Keratinocyte (primary cell): ENCODE measurements around the gene BCAM. TPM values are rescaled to one million over a fixed set of nuclear protein-coding genes. Genes with fewer than 3 reads are reported as not detected.

Source experiments
- DNase-seq: peaks from one replicate; pipeline ENCODE4 v3.0.0-alpha.2; 2011; ENCODE audit warnings: low read depth, missing footprints, low spot score
- FAIRE-seq: peaks from 2 replicates; lab custom pipeline; 2011; peaks lifted over from hg19 to GRCh38; lab: Jason Lieb, UNC
- H2AFZ ChIP-seq: 2 replicates; pipeline ENCODE4 v1.6.0; 2012; ENCODE audit warnings: low read length, control low read depth, inconsistent platforms; ENCODE audit not compliant: control insufficient read depth
- H3K27ac ChIP-seq: 2 replicates; pipeline ENCODE4 v1.5.1; 2011; ENCODE audit warnings: low read length; ENCODE audit not compliant: control insufficient read depth, insufficient read depth
- H3K27me3 ChIP-seq: 3 replicates; pipeline ENCODE4 v1.6.0; 2011; ENCODE audit warnings: low read length; ENCODE audit not compliant: control insufficient read depth, insufficient read depth; ENCODE audit errors: extremely low read depth
- H3K36me3 ChIP-seq, 2 experiments: 2 replicates in 1 of 2; 3 replicates in 1 of 2; pipeline ENCODE4 v1.5.1; 2011; ENCODE audit warnings: low read length in 2 of 2, mild to moderate bottlenecking in 1 of 2; ENCODE audit not compliant: control insufficient read depth in 2 of 2, insufficient read depth in 2 of 2; ENCODE audit errors: extremely low read depth in 1 of 2
- H3K4me1 ChIP-seq: 3 replicates; pipeline ENCODE4 v1.5.1; 2011; ENCODE audit warnings: low read length; ENCODE audit not compliant: control insufficient read depth, insufficient read depth; ENCODE audit errors: extremely low read depth
- H3K4me2 ChIP-seq: 3 replicates; pipeline ENCODE4 v1.6.0; 2011; ENCODE audit warnings: low read depth, low read length; ENCODE audit not compliant: control insufficient read depth, insufficient read depth; ENCODE audit errors: extremely low read depth
- H3K4me3 ChIP-seq, 3 experiments: fragments of 200-600 bp in 1 of 3; sonication (generic) in 1 of 3; 2 replicates in 2 of 3; 3 replicates in 1 of 3; pipeline ENCODE4 v1.5.1; 2011 to 2016; ENCODE audit warnings: low read length in 3 of 3, mild to moderate bottlenecking in 3 of 3, control low read depth in 2 of 3, inconsistent platforms in 1 of 3, low read depth in 1 of 3, mixed read lengths in 1 of 3, mixed run types in 1 of 3, moderate library complexity in 1 of 3; ENCODE audit not compliant: control insufficient read depth in 2 of 3, insufficient read depth in 2 of 3; ENCODE audit errors: extremely low read depth in 1 of 3
- H3K79me2 ChIP-seq: 2 replicates; pipeline ENCODE4 v1.6.0; 2012; ENCODE audit warnings: low read length; ENCODE audit not compliant: control insufficient read depth, insufficient read depth
- H3K9ac ChIP-seq: 3 replicates; pipeline ENCODE4 v1.6.0; 2011; ENCODE audit warnings: low read length; ENCODE audit not compliant: control insufficient read depth, insufficient read depth; ENCODE audit errors: extremely low read depth
- H3K9me1 ChIP-seq: 3 replicates; pipeline ENCODE4 v1.6.0; 2011; ENCODE audit warnings: low read length; ENCODE audit not compliant: control insufficient read depth, insufficient read depth; ENCODE audit errors: extremely low read depth
- H3K9me3 ChIP-seq: 2 replicates; pipeline ENCODE4 v1.5.1; 2012; ENCODE audit warnings: low read depth, low read length; ENCODE audit not compliant: control insufficient read depth
- H4K20me1 ChIP-seq: 3 replicates; pipeline ENCODE4 v1.6.0; 2011; ENCODE audit warnings: low read length; ENCODE audit not compliant: control insufficient read depth, insufficient read depth; ENCODE audit errors: extremely low read depth
- CTCF ChIP-seq, 3 experiments: IDR thresholded peaks in 1 of 3; conservative IDR thresholded peaks in 1 of 3; optimal IDR thresholded peaks in 1 of 3; 2 replicates in 2 of 3; 3 replicates in 1 of 3; pipeline versions ENCODE3 to v1.5.1; 2011; ENCODE audit warnings: low read length in 3 of 3, mild to moderate bottlenecking in 3 of 3, moderate library complexity in 2 of 3, control low read depth in 1 of 3, inconsistent platforms in 1 of 3; ENCODE audit not compliant: insufficient read depth in 2 of 3; ENCODE audit errors: extremely low read depth in 1 of 3
- EZH2 ChIP-seq: IDR thresholded peaks from one replicate; pipeline ENCODE4 v1.6.1; 2012; ENCODE audit warnings: inconsistent platforms, mild to moderate bottlenecking, low read length, moderate library complexity
- dilution Hi-C: fragments of 300-500 bp; cut with MboI; formaldehyde crosslinking; loops from one replicate; pipeline ENCODE4 v1.7.0; 2020; ENCODE audit warnings: low sequenced_read_pairs; ENCODE audit not compliant: extremely low pct_ligation_motif_present
- polyA plus RNA-seq, 5 experiments: library from polyadenylated mRNA; depleted of rRNA in 3 of 5; stranded (reverse) in 3 of 5; stranded (forward) in 1 of 5; unstranded in 1 of 5; fragments of >200 nt; gene quantifications; 1 replicate in 1 of 5; 2 replicates in 3 of 5; 3 replicates in 1 of 5; pipeline versions ENCODE4 v1.2.1 to v1.2.3, GENCODE V29; 2011 to 2012; ENCODE audit warnings: missing spikeins in 2 of 5, low read depth in 1 of 5, low replicate concordance in 1 of 5

BCAM gene
- polyA plus RNA-seq, 1 donor (not counting 4 experiments of a cell fraction or from before 2014, with no cell fraction given): 13.6 TPM

- no peak overlapping the region for H3K9ac ChIP-seq
- peaks cover 3% of the 10 kb centered on the region for H3K4me1 ChIP-seq
- H3K4me2 ChIP-seq: no peak overlapping the region
- no peak for FAIRE-seq
- no peaks in the 10 kb centered on the region for H3K27me3 ChIP-seq
- no peak for DNase-seq
- no peaks in the 10 kb centered on the region for H3K9me3 ChIP-seq
- no peaks in the 10 kb centered on the region for H3K9me1 ChIP-seq
- dilution Hi-C loops: no loop called here
- H3K36me3 ChIP-seq: peaks cover 26 to 45% of the 10 kb centered on the region in 2 experiments
- no peak overlapping the region for H3K4me3 ChIP-seq
- peaks cover 14% of the 10 kb centered on the region for H3K79me2 ChIP-seq
- TF ChIP-seq CTCF (optimal IDR thresholded peaks at IDR 0.05 in 1 of 3, IDR thresholded peaks at IDR 0.05 in 1 of 3, conservative IDR thresholded peaks at IDR 0.05 in 1 of 3; ENCODE audit: extremely low read depth in 1 of 3, insufficient read depth in 2 of 3, low read length in 3 of 3) (no peak), EZH2 (no peak)
- no peak overlapping the region for H3K27ac ChIP-seq
- peaks cover 5% of the 10 kb centered on the region for H4K20me1 ChIP-seq
- H2AFZ ChIP-seq: no peak overlapping the region
Observed at GRCh38 chr19:44785993-44786392, 22.9 kb upstream of the BCAM start.

GRCh38 chr19:44788971-44789370 lies 19.9 kb upstream of the BCAM start:
- no peak overlapping the region for H2AFZ ChIP-seq
- peaks cover 34 to 41% of the 10 kb centered on the region in 2 experiments for H3K36me3 ChIP-seq
- H3K4me2 ChIP-seq: no peak overlapping the region
- no peak for TF ChIP-seq EZH2
- TF ChIP-seq CTCF (optimal IDR thresholded peaks at IDR 0.05 in 1 of 3, IDR thresholded peaks at IDR 0.05 in 1 of 3, conservative IDR thresholded peaks at IDR 0.05 in 1 of 3; ENCODE audit: extremely low read depth in 1 of 3, insufficient read depth in 2 of 3, low read length in 3 of 3): no peak
- no peak overlapping the region for H3K27ac ChIP-seq
- H3K4me3 ChIP-seq: no peak overlapping the region
- DNase-seq (no peak), FAIRE-seq (no peak)
- no peaks in the 10 kb centered on the region for H3K9me3 ChIP-seq
- H3K27me3 ChIP-seq: no peaks in the 10 kb centered on the region
- H3K9me1 ChIP-seq: no peaks in the 10 kb centered on the region
- peaks cover 6% of the 10 kb centered on the region for H3K79me2 ChIP-seq
- peaks cover 3% of the 10 kb centered on the region for H4K20me1 ChIP-seq
- dilution Hi-C loops: no loop called here
- no peak overlapping the region for H3K9ac ChIP-seq
- H3K4me1 ChIP-seq: no peaks in the 10 kb centered on the region
